Glutamatergic neuron (in vitro differentiated cells): ENCODE measurements around the gene VPS26B. TPM values are rescaled to one million over a fixed set of nuclear protein-coding genes. Genes with fewer than 3 reads are reported as not detected.
A peak's percentile ranks its signal among the peaks of the same experiment; 100 is the strongest.
"Not testable (repeated sequence)": the region's sequence is repeated elsewhere in the genome, so short reads cannot be mapped to it uniquely, and the experiment has no call there.

Experiments used
- DNase-seq: peaks from one replicate; pipeline ENCODE4 v3.0.0; 2022
- H3K27ac Mint-ChIP-seq: one replicate; pipeline ENCODE4 v1.8.0; 2020; ENCODE audit warnings: mild to moderate bottlenecking, mixed read lengths, inconsistent platforms; ENCODE audit not compliant: unreplicated experiment
- H3K27me3 Mint-ChIP-seq: one replicate; pipeline ENCODE4 v1.8.0; 2020; ENCODE audit warnings: mild to moderate bottlenecking, moderate library complexity, mixed read lengths, inconsistent platforms; ENCODE audit not compliant: unreplicated experiment
- H3K36me3 Mint-ChIP-seq: one replicate; pipeline ENCODE4 v1.8.0; 2020; ENCODE audit warnings: mild to moderate bottlenecking, mixed read lengths, inconsistent platforms; ENCODE audit not compliant: unreplicated experiment
- H3K4me1 Mint-ChIP-seq: one replicate; pipeline ENCODE4 v1.8.0; 2020; ENCODE audit warnings: mild to moderate bottlenecking, low read depth, mixed read lengths, inconsistent platforms; ENCODE audit not compliant: unreplicated experiment
- H3K4me3 Mint-ChIP-seq: one replicate; pipeline ENCODE4 v1.8.0; 2020; ENCODE audit warnings: mild to moderate bottlenecking, mixed read lengths, inconsistent platforms; ENCODE audit not compliant: unreplicated experiment
- H3K9me3 Mint-ChIP-seq: one replicate; pipeline ENCODE4 v1.8.0; 2020; ENCODE audit warnings: mild to moderate bottlenecking, moderate library complexity, mixed read lengths, inconsistent platforms; ENCODE audit not compliant: unreplicated experiment
- CTCF ChIP-seq: fragments of 200-600 bp; sonication (generic); IDR thresholded peaks from one replicate; pipeline ENCODE4 v1.5.0; 2021; ENCODE audit not compliant: partially characterized antibody, unreplicated experiment
- long read RNA-seq: library from polyadenylated mRNA; unstranded; transcript quantifications from one replicate; pipeline ENCODE4 v2.0.0, GENCODE V29; 2020; ENCODE audit not compliant: unreplicated experiment
- total RNA-seq: library from RNA; stranded (reverse); fragmentation: NEBNext Ultra II Directional; extraction: Animal tissue kit (Norgen Biotek cat#: 25700); gene quantifications from one replicate; pipeline ENCODE4 v1.2.1, GENCODE V29; 2021; ENCODE audit not compliant: unreplicated experiment

Gene VPS26B
- 63.6 TPM for total RNA-seq
- long read RNA-seq, transcript VPS26B-201 (6 exons, 3,691 nt) = major isoform, 33 of 39 reads
- long read RNA-seq, partial matches to known transcripts = 1 of 39 reads
- long read RNA-seq, other reads (novel, unspliced or antisense) = 5 of 39 reads

GRCh38 chr11:134223836-134224709, at the start of gene VPS26B, which contains the start of gene NCAPD3:
TSS of gene VPS26B (plus strand) at chr11:134224671. CDS start at chr11:134225123, 452 bp downstream.
TSS of gene NCAPD3 (minus strand) at chr11:134223967. CDS start at chr11:134223926, 41 bp downstream.
- H3K4me3 Mint-ChIP-seq = peak within 1 kb of the TSS; percentile 97
- H3K4me1 Mint-ChIP-seq = peaks cover 25% of the 10 kb centered on the region
- peaks cover 14% of the 10 kb centered on the region for H3K9me3 Mint-ChIP-seq
- peak within 1 kb of the TSS; percentile 89 for H3K27ac Mint-ChIP-seq
- DNase-seq = peak; percentile 98
- no peak for TF ChIP-seq CTCF
- H3K27me3 Mint-ChIP-seq = peaks cover 13% of the 10 kb centered on the region
- peaks cover 5% of the 10 kb centered on the region for H3K36me3 Mint-ChIP-seq

GRCh38 chr11:134176284-134176683, 48.2 kb upstream of the VPS26B start:
- no peak for DNase-seq
- Mint-ChIP-seq H3K4me1 (no peaks in the 10 kb centered on the region), H3K9me3 (peaks cover 3% of the 10 kb centered on the region), H3K27ac (no peak overlapping the region), H3K36me3 (peaks cover 11% of the 10 kb centered on the region), H3K4me3 (no peak overlapping the region), H3K27me3 (peaks cover 4% of the 10 kb centered on the region)
- no peak for TF ChIP-seq CTCF

DNA sequence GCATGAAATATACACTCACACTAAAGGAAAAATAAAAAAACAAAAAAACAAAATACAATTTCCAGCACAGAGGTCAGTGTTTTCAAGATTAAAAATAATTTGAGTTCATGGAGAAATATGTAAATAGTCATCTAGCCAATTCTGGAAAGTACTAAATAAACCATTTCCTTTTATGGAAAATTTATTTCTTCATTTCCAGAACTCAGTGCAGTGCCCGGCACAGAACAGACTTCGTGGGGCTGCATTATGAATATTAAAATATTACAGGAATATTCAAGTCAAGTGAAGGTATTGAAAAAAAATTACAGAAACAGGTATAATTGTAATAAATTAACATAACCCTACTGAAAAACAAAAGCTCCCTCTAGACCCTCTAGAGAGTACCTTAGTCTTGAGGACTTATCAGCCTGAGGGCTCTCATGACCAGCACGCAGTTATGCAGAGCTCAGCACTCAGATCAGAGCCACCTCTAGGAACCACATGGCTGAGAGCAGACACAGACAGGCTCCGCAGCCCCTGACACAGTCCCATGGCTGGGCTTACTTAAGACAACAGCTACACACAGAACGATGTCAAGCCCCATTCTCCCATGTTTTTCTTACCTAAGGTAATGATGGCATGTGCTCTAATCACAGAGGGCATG, 46.3 kb upstream of the VPS26B start:
- Mint-ChIP-seq H3K27ac (no peak overlapping the region), H3K36me3 (no peaks in the 10 kb centered on the region), H3K9me3 (no peaks in the 10 kb centered on the region), H3K4me3 (no peak overlapping the region), H3K4me1 (no peaks in the 10 kb centered on the region), H3K27me3 (no peaks in the 10 kb centered on the region)
- no peak for DNase-seq
- no peak for TF ChIP-seq CTCF

DNA sequence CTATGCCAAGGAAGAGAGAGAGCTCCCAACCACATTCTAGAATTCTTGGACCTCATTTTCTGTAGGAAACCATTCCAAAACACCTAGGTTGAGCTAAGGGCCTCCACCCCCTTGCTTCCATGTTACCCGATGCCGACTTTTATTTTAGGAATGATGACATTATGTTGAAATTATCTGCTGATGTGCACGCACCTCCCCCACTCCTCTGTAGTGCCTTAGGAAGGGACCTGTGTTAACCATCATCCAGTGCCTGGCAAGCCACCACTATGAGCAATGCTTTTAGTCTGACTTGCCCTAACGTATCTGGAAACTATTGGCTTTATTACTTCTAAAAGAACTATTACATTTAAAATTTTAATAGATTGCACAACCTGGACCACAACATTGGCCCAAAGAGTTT, 42.8 kb upstream of the VPS26B start:
- no peaks in the 10 kb centered on the region for H3K9me3 Mint-ChIP-seq

DNA sequence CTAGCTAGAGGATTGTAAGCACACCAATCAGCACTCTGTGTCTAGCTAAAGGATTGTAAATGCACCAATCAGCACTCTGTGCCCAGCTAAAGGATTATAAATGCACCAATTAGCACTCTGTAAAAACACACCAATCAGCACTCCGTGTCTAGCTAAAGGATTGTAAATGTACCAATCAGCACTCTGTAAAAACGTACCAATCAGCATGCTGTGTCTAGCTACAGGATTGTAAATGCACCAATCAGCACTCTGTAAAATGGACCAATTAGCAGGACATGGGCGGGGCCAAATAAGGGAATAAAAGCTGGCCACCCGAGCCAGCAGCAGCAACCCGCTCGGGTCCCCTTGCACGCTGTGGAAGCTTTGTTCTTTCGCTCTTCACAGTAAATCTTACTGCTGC, 36.4 kb upstream of the VPS26B start:
- not testable (repeated sequence) for H3K4me3 Mint-ChIP-seq, H3K4me1 Mint-ChIP-seq, H3K36me3 Mint-ChIP-seq, H3K27me3 Mint-ChIP-seq, H3K27ac Mint-ChIP-seq, DNase-seq, H3K9me3 Mint-ChIP-seq

More for the DNA sequence above, 42.8 kb upstream of the VPS26B start:
- no peak for TF ChIP-seq CTCF
- H3K4me1 Mint-ChIP-seq = no peaks in the 10 kb centered on the region
- DNase-seq = no peak
- no peak overlapping the region for H3K27ac Mint-ChIP-seq
- H3K36me3 Mint-ChIP-seq = no peaks in the 10 kb centered on the region
- H3K4me3 Mint-ChIP-seq = no peak overlapping the region
- no peaks in the 10 kb centered on the region for H3K27me3 Mint-ChIP-seq
